NCI-H1105 (cell line): ENCODE results near the gene ARAP1.
A peak's percentile ranks its signal among the peaks of the same experiment; 100 is the strongest.

Experiments used
- DNase-seq: peaks from one replicate; lab custom pipeline; 2025; lab: John Stamatoyannopoulos, UW

ARAP1 gene

GRCh38 chr11:72703267-72704008 lies 48.8 kb downstream of the ARAP1 start:
- DNase-seq = no peak

- no peak for DNase-seq
These were observed 49.5 kb downstream of the ARAP1 start for GRCh38 chr11:72702577-72703241.

- no peak for DNase-seq
These were observed 50.1 kb downstream of the ARAP1 start for GRCh38 chr11:72702096-72702495.

GRCh38 chr11:72701466-72701865 lies 50.7 kb downstream of the ARAP1 start:
- DNase-seq = no peak

GRCh38 chr11:72700146-72700545 lies 52.1 kb downstream of the ARAP1 start:
- DNase-seq = no peak

GRCh38 chr11:72697814-72698213 lies 54.4 kb downstream of the ARAP1 start:
- no peak for DNase-seq

- no peak for DNase-seq
These were observed 55.1 kb downstream of the ARAP1 start for GRCh38 chr11:72696866-72697700.

GRCh38 chr11:72695354-72695753 lies 56.9 kb downstream of the ARAP1 start:
- no peak for DNase-seq

- DNase-seq = no peak
These were observed 58.8 kb downstream of the ARAP1 start for GRCh38 chr11:72693271-72693968.

- no peak for DNase-seq
These were observed 59.5 kb downstream of the ARAP1 start for GRCh38 chr11:72692498-72693237.

GRCh38 chr11:72690166-72690565 lies 62.0 kb downstream of the ARAP1 start:
- no peak for DNase-seq

GRCh38 chr11:72688929-72689328 lies 63.3 kb downstream of the ARAP1 start:
- no peak for DNase-seq

- DNase-seq = no peak
These were observed 63.7 kb downstream of the ARAP1 start for GRCh38 chr11:72688486-72688885.

GRCh38 chr11:72687326-72687725 lies 64.9 kb downstream of the ARAP1 start:
- no peak for DNase-seq

- no peak for DNase-seq
These were observed 65.5 kb downstream of the ARAP1 start for GRCh38 chr11:72686639-72687220.

- no peak for DNase-seq
These were observed 66.4 kb downstream of the ARAP1 start for GRCh38 chr11:72685560-72686480.

GRCh38 chr11:72684236-72684912 lies 67.8 kb downstream of the ARAP1 start:
- no peak for DNase-seq

GRCh38 chr11:72683782-72684200 lies 68.4 kb downstream of the ARAP1 start:
- DNase-seq = peak; percentile 10

- DNase-seq = no peak
These were observed 69.4 kb downstream of the ARAP1 start for GRCh38 chr11:72682858-72683243.
